Measurements from ENCODE around the gene RNF217.

DNA sequence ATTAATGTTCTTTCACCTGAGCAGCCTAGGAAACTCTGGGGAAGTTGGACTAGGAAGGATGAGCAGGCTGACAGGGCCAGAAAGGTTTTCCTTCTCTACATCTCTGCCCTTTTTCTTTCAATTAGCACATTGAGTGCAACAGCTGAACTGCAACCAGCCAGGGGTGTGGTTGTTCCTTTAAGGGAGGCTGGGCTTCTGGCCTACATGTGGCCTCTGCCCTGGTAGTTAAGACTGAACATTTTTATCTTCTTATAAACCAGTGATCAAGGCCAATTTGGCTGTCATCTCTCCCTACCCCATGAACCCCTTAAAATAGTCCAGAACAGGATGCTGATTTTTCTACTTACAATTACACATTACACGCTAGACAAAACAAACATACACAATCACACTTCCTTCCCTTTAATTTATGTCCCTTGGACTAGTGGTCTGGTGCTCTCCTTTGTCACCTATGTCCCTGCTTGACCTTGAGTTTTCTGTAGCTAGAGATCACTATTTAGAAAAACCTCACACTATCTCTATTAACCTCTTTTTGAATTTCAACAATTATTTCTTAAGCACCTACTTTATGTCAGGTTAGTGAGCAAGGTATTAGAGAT, 60.3 kb downstream of the RNF217 start:
- TF ChIP-seq, protein P1, sequence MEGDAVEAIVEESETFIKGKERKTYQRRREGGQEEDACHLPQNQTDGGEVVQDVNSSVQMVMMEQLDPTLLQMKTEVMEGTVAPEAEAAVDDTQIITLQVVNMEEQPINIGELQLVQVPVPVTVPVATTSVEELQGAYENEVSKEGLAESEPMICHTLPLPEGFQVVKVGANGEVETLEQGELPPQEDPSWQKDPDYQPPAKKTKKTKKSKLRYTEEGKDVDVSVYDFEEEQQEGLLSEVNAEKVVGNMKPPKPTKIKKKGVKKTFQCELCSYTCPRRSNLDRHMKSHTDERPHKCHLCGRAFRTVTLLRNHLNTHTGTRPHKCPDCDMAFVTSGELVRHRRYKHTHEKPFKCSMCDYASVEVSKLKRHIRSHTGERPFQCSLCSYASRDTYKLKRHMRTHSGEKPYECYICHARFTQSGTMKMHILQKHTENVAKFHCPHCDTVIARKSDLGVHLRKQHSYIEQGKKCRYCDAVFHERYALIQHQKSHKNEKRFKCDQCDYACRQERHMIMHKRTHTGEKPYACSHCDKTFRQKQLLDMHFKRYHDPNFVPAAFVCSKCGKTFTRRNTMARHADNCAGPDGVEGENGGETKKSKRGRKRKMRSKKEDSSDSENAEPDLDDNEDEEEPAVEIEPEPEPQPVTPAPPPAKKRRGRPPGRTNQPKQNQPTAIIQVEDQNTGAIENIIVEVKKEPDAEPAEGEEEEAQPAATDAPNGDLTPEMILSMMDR (IDR thresholded peaks at IDR 0.05 in 2 of 3, conservative IDR thresholded peaks at IDR 0.05 in 1 of 3; ENCODE audit: control insufficient read depth in 2 of 3, extremely low read depth in 1 of 3, insufficient read depth in 1 of 3, low read depth in 3 of 3, low read length in 3 of 3) = no peak
- TF ChIP-seq POLR2A (IDR thresholded peaks at IDR 0.05; ENCODE audit: low read depth, low read length) = no peak
- TF ChIP-seq TAF1 (IDR thresholded peaks at IDR 0.05; ENCODE audit: borderline replicate concordance, low read depth, low read length) = no peak
- TF ChIP-seq TCF7 (IDR thresholded peaks at IDR 0.05; ENCODE audit: borderline replicate concordance) = no peak
- no peak for TF ChIP-seq POLR2AphosphoS5 (IDR thresholded peaks at IDR 0.05; ENCODE audit: low read length)
